Breast epithelium (tissue), 3 donors: ENCODE measurements around the gene DIS3L2.

Experiments
- POLR2A ChIP-seq: fragments of 450-650 bp; IDR thresholded peaks from one replicate; pipeline ENCODE4 v1.6.1; 2016; ENCODE audit warnings: antibody characterized with exemption, mild to moderate bottlenecking, moderate library complexity
- POLR2AphosphoS5 ChIP-seq, 3 donors: sonication (generic); formaldehyde crosslinking; IDR thresholded peaks; one replicate each; pipeline ENCODE4 v1.6.1; 2017; ENCODE audit warnings: antibody characterized with exemption in 3 of 3
- TF ChIP-seq, protein P1 (sequence below), 3 donors: fragments of 450-650 bp; IDR thresholded peaks; one replicate each; pipeline ENCODE4 v1.5.1; 2016 to 2017; ENCODE audit warnings: antibody characterized with exemption in 3 of 3, mild to moderate bottlenecking in 3 of 3, moderate library complexity in 3 of 3

DNA sequence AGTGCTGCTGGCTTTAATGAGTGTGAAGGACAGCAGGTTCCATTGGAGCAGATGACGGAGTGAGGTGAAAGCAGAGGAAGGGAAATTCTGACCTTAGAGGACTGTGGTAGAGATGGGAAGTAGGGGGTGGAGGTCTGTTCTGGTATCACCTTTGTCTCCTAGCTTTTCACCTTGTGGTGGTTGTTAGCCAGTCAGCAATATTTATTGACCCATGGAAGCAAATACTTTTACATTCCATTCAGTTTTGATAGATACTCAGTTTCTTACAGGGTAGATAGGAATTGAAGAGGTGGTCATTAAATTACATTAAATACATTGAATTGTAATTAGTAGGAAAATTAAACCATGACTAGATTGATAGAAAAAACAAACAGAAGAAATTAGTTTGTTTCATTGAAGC lies 180.1 kb downstream of the DIS3L2 start:
- TF ChIP-seq POLR2A (no peak), POLR2AphosphoS5 (IDR thresholded peaks at IDR 0.05) (no peak)
- TF ChIP-seq, protein P1, sequence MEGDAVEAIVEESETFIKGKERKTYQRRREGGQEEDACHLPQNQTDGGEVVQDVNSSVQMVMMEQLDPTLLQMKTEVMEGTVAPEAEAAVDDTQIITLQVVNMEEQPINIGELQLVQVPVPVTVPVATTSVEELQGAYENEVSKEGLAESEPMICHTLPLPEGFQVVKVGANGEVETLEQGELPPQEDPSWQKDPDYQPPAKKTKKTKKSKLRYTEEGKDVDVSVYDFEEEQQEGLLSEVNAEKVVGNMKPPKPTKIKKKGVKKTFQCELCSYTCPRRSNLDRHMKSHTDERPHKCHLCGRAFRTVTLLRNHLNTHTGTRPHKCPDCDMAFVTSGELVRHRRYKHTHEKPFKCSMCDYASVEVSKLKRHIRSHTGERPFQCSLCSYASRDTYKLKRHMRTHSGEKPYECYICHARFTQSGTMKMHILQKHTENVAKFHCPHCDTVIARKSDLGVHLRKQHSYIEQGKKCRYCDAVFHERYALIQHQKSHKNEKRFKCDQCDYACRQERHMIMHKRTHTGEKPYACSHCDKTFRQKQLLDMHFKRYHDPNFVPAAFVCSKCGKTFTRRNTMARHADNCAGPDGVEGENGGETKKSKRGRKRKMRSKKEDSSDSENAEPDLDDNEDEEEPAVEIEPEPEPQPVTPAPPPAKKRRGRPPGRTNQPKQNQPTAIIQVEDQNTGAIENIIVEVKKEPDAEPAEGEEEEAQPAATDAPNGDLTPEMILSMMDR (IDR thresholded peaks at IDR 0.05), result no peak
